IMR-90 (cell line): ENCODE measurements around the gene CDKAL1. TPM values are rescaled to one million over a fixed set of nuclear protein-coding genes. Genes with fewer than 3 reads are reported as not detected.

ENCODE experiments used
- ATAC-seq: fragments of 200-7000 bp; cut with Tn5 transposase; 2 replicates; pipeline ENCODE4 v1.9.1; 2020; ENCODE audit warnings: low read depth, mild to moderate bottlenecking, moderate library complexity
- BruUV-seq: library from RNA; stranded (reverse); fragments of 400-500 nt; replicated peaks from 2 replicates; lab custom pipeline; 2021; lab: Mats Ljungman, UMichigan
- CTCF ChIA-PET: fragments of 300-600 bp; formaldehyde crosslinking; extraction: SDS; loops from one replicate; lab custom pipeline; 2021; ENCODE audit warnings: antibody characterized with exemption; lab: Yijun Ruan, JAX
- POLR2A ChIA-PET: fragments of 300-600 bp; sonication (Branson Sonifier 250); formaldehyde crosslinking; loops from one replicate; lab custom pipeline; 2022; ENCODE audit warnings: antibody characterized with exemption; ENCODE audit not compliant: unreplicated experiment; lab: Charles Lee
- DNase-seq: peaks from one replicate; pipeline ENCODE4 v3.0.0; 2013
- H2AFZ ChIP-seq: replicated peaks from 2 replicates; pipeline ENCODE3; 2013; ENCODE audit warnings: low read length, mild to moderate bottlenecking; ENCODE audit not compliant: poor library complexity
- H2AK5ac ChIP-seq: 2 replicates; pipeline ENCODE4 v1.6.1; 2013; ENCODE audit warnings: low read depth, low read length, inconsistent platforms
- H2AK9ac ChIP-seq: replicated peaks from 2 replicates; pipeline ENCODE3; 2013; ENCODE audit warnings: mild to moderate bottlenecking, low read depth, low read length, moderate library complexity; ENCODE audit not compliant: poor library complexity
- H2BK120ac ChIP-seq: 2 replicates; pipeline ENCODE4 v1.6.1; 2013; ENCODE audit warnings: low read depth, low read length, inconsistent platforms
- H2BK15ac ChIP-seq: 3 replicates; pipeline ENCODE4 v1.6.1; 2013; ENCODE audit warnings: low read depth, low read length, inconsistent platforms
- H2BK20ac ChIP-seq: 2 replicates; pipeline ENCODE4 v1.6.1; 2013; ENCODE audit warnings: low read depth, mild to moderate bottlenecking, inconsistent platforms, low read length, moderate library complexity
- H2BK5ac ChIP-seq: 2 replicates; pipeline ENCODE4 v1.6.1; 2013; ENCODE audit warnings: mild to moderate bottlenecking, low read depth, low read length, inconsistent platforms; ENCODE audit not compliant: poor library complexity, severe bottlenecking
- H3K14ac ChIP-seq: replicated peaks from 2 replicates; pipeline ENCODE4 v1.6.1; 2013; ENCODE audit warnings: low read depth, low read length, inconsistent platforms
- H3K18ac ChIP-seq: 2 replicates; pipeline ENCODE4 v1.6.1; 2013; ENCODE audit warnings: low read depth, low read length, control low read depth
- H3K23ac ChIP-seq: 2 replicates; pipeline ENCODE4 v1.6.1; 2013; ENCODE audit warnings: low read depth, low read length, inconsistent platforms
- H3K27ac ChIP-seq: 2 replicates; pipeline ENCODE4 v1.5.1; 2013; ENCODE audit warnings: mild to moderate bottlenecking, control low read depth, low read length; ENCODE audit not compliant: insufficient read depth
- H3K27me3 ChIP-seq: 2 replicates; pipeline ENCODE4 v1.6.1; 2013; ENCODE audit warnings: low read length; ENCODE audit not compliant: control insufficient read depth, insufficient read depth
- H3K36me3 ChIP-seq: 2 replicates; pipeline ENCODE4 v1.6.1; 2013; ENCODE audit warnings: low read length, mixed read lengths; ENCODE audit not compliant: control insufficient read depth, insufficient read depth
- H3K4ac ChIP-seq: 2 replicates; pipeline ENCODE4 v1.6.1; 2013; ENCODE audit warnings: low read depth, low read length, inconsistent platforms
- H3K4me1 ChIP-seq: 2 replicates; pipeline ENCODE4 v1.6.1; 2013; ENCODE audit warnings: low read length, mixed read lengths; ENCODE audit not compliant: control insufficient read depth, insufficient read depth
- H3K4me2 ChIP-seq: 2 replicates; pipeline ENCODE4 v1.6.1; 2013; ENCODE audit warnings: low read depth, mild to moderate bottlenecking, control low read depth, low read length, moderate library complexity
- H3K4me3 ChIP-seq: 2 replicates; pipeline ENCODE4 v1.5.1; 2013; ENCODE audit warnings: low read depth, mild to moderate bottlenecking, control low read depth, low read length, moderate library complexity; ENCODE audit not compliant: insufficient read depth
- H3K56ac ChIP-seq: 2 replicates; pipeline ENCODE4 v1.6.1; 2013; ENCODE audit warnings: low read length, inconsistent platforms; ENCODE audit not compliant: insufficient read depth; ENCODE audit errors: extremely low read depth
- H3K79me1 ChIP-seq, 2 experiments: 2 replicates each; pipeline ENCODE4 v1.6.1; 2013; ENCODE audit warnings: low read length in 2 of 2, inconsistent platforms in 1 of 2, low read depth in 1 of 2
- H3K9ac ChIP-seq: 2 replicates; pipeline ENCODE4 v1.6.1; 2013; ENCODE audit warnings: low read depth, low read length, control low read depth
- H3K9me1 ChIP-seq: 2 replicates; pipeline ENCODE4 v1.6.1; 2013; ENCODE audit warnings: low read length, inconsistent platforms; ENCODE audit not compliant: insufficient read depth
- H3K9me3 ChIP-seq: 2 replicates; pipeline ENCODE4 v1.6.1; 2013; ENCODE audit warnings: low read length; ENCODE audit not compliant: control insufficient read depth, insufficient read depth
- H4K20me1 ChIP-seq: 2 replicates; pipeline ENCODE4 v1.6.1; 2013; ENCODE audit warnings: low read length, inconsistent platforms; ENCODE audit not compliant: insufficient read depth
- H4K5ac ChIP-seq: 2 replicates; pipeline ENCODE4 v1.6.1; 2013; ENCODE audit warnings: mild to moderate bottlenecking, low read depth, low read length, control low read depth
- H4K8ac ChIP-seq, 2 experiments: 2 replicates each; pipeline ENCODE4 v1.6.1; 2013; ENCODE audit warnings: low read depth in 2 of 2, low read length in 2 of 2, control low read depth in 1 of 2, inconsistent platforms in 1 of 2
- H4K91ac ChIP-seq: 2 replicates; pipeline ENCODE4 v1.6.1; 2013; ENCODE audit warnings: low read depth, low read length, inconsistent platforms; ENCODE audit not compliant: insufficient read depth
- CEBPB ChIP-seq: IDR thresholded peaks from 2 replicates; pipeline ENCODE4 v1.6.1; 2012; ENCODE audit warnings: low read depth, low read length, improper control_type of control experiment
- FOS ChIP-seq: fragments of 150-350 bp; IDR thresholded peaks from 2 replicates; pipeline ENCODE4 v1.6.1; 2016; ENCODE audit warnings: low read depth, low read length
- RCOR1 ChIP-seq: IDR thresholded peaks from 2 replicates; pipeline ENCODE4 v1.6.1; 2012; ENCODE audit warnings: mild to moderate bottlenecking, low read length, improper control_type of control experiment; ENCODE audit not compliant: insufficient replicate concordance
- RFX5 ChIP-seq: IDR thresholded peaks from 2 replicates; pipeline ENCODE4 v1.8.0; 2012; ENCODE audit warnings: low read depth, mild to moderate bottlenecking, low read length, moderate library complexity
- WGBS, 2 experiments: methylation state at CpG; one replicate each; pipeline versions ENCODE4 v1.1.5 to v1.1.7; 2013; ENCODE audit warnings: missing lambda C conversion rate in 2 of 2; ENCODE audit not compliant: insufficient read length in 1 of 2; ENCODE audit errors: extremely low coverage in 2 of 2; 5-methylcytosine and 5-hydroxymethylcytosine counted together
- dilution Hi-C: fragments of 300-500 bp; cut with HindIII; formaldehyde crosslinking; loops from one replicate; pipeline ENCODE4 v1.14.3; 2018; ENCODE audit warnings: low sequenced_read_pairs; ENCODE audit not compliant: unreplicated experiment
- in situ Hi-C: fragments of 300-500 bp; cut with MboI; formaldehyde crosslinking; loops from 3 replicates; pipeline ENCODE4 v1.14.3; 2019; ENCODE audit warnings: low sequenced_read_pairs, inconsistent platforms, mixed read lengths
- intact Hi-C: fragments of 100-400 bp; cut with micrococcal nuclease; formaldehyde crosslinking; loops from 2 replicates; pipeline ENCODE4 v1.10.0; 2022
- polyA plus RNA-seq, 3 experiments: library from polyadenylated mRNA; depleted of rRNA; stranded (reverse); fragments of >200 nt; gene quantifications; 2 replicates each; pipeline ENCODE4 v1.2.3, GENCODE V29; 2012; ENCODE audit warnings: low replicate concordance in 1 of 3
- total RNA-seq: library from RNA; depleted of rRNA; stranded (reverse); fragments of >200 nt; gene quantifications from 2 replicates; pipeline ENCODE4 v1.2.3, GENCODE V29; 2012
- TF ChIP-seq, protein P1 (sequence below): fragments of 150-350 bp; IDR thresholded peaks from 2 replicates; pipeline ENCODE4 v1.6.1; 2017; ENCODE audit warnings: mild to moderate bottlenecking, antibody characterized with exemption, low read length, low read depth

Gene CDKAL1
- total and polyA plus RNA-seq, 2 of the 4 experiments (the other 2 are of a cell fraction): 3.7 to 13.1 TPM

DNA sequence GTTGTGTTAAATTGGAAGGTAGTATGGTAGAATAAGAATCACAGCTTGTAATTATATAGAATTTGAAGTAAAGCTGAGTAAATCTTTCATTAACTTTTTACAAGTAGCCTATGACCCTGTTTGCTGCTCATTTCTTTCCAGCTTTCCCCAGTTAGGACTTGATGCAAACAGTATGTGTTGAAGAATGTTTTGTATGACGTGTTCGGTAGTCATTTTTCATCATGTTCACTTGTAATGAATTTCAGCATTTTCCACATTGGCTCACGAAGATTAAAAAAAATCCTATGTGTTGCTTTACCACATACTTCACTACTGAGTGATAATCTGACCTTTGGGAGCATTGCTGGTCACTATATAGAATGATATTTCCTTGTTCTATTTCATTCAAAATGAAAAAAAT is 162.4 kb downstream of the CDKAL1 start:
- H2BK20ac ChIP-seq: no peak overlapping the region
- intact Hi-C loops: no loop called here
- no peak overlapping the region for H2AFZ ChIP-seq
- no peak overlapping the region for H3K4me3 ChIP-seq
- no peak overlapping the region for H4K8ac ChIP-seq
- H2BK120ac ChIP-seq: no peak overlapping the region
- dilution Hi-C loops: no loop called here
- H3K14ac ChIP-seq: no peak overlapping the region
- H2BK5ac ChIP-seq: no peak overlapping the region
- no peak overlapping the region for H3K4me2 ChIP-seq
- in situ Hi-C loops: no loop called here
- no peak overlapping the region for H3K23ac ChIP-seq
- no peak overlapping the region for H4K91ac ChIP-seq
- peak; percentile 68 for ATAC-seq
- H4K20me1 ChIP-seq: no peaks in the 10 kb centered on the region
- CTCF ChIA-PET: interaction anchor here (0.6 kb wide), 1 partner anchor 410 kb away, joined by 3 read pairs; no protein-coding TSS in a partner anchor
- no peak overlapping the region for H3K4ac ChIP-seq
- no peaks in the 10 kb centered on the region for H3K27me3 ChIP-seq
- peak; percentile 91 for DNase-seq
- BruUV-seq: no TSS peak
- no peak overlapping the region for H2BK15ac ChIP-seq
- WGBS, 2 experiments: no CpG with 5 or more reads among the region's 3 CpGs
- POLR2A ChIA-PET: no interaction called here
- no peaks in the 10 kb centered on the region for H3K9me3 ChIP-seq
- H3K4me1 ChIP-seq: 0 out of 2 replicates have a peak, but pooled peaks cover 2% of the 10 kb centered on the region
- no peaks in the 10 kb centered on the region for H3K9me1 ChIP-seq
- no peak overlapping the region for H3K18ac ChIP-seq
- H2AK9ac ChIP-seq: no peak overlapping the region
- no peak overlapping the region for H2AK5ac ChIP-seq
- H3K56ac ChIP-seq: no peak overlapping the region
- no peak for TF ChIP-seq FOS
- 0 out of 2 replicates have a peak, but pooled peaks have one; percentile 25 for TF ChIP-seq CEBPB
- TF ChIP-seq, protein P1, sequence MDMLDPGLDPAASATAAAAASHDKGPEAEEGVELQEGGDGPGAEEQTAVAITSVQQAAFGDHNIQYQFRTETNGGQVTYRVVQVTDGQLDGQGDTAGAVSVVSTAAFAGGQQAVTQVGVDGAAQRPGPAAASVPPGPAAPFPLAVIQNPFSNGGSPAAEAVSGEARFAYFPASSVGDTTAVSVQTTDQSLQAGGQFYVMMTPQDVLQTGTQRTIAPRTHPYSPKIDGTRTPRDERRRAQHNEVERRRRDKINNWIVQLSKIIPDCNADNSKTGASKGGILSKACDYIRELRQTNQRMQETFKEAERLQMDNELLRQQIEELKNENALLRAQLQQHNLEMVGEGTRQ: no peak
- no peak for TF ChIP-seq RFX5
- no peak for TF ChIP-seq RCOR1
- no peak overlapping the region for H3K9ac ChIP-seq
- H4K5ac ChIP-seq: no peak overlapping the region
- H3K79me1 ChIP-seq: peaks cover 5 to 10% of the 10 kb centered on the region in 2 experiments; a peak in 2 of 4 replicates
- no peak overlapping the region for H3K27ac ChIP-seq
- H3K36me3 ChIP-seq: no peaks in the 10 kb centered on the region
